Measurements from ENCODE around the gene PIEZO2. TPM values are rescaled to one million over a fixed set of nuclear protein-coding genes. Genes with fewer than 3 reads are reported as not detected.
"Not testable (repeated sequence)": the region's sequence is repeated elsewhere in the genome, so short reads cannot be mapped to it uniquely, and the experiment has no call there.

The PIEZO2 gene
- total RNA-seq, result 1 to 10 TPM; 1.7 to 2.1 TPM
- long read RNA-seq, result 0 reads

DNA sequence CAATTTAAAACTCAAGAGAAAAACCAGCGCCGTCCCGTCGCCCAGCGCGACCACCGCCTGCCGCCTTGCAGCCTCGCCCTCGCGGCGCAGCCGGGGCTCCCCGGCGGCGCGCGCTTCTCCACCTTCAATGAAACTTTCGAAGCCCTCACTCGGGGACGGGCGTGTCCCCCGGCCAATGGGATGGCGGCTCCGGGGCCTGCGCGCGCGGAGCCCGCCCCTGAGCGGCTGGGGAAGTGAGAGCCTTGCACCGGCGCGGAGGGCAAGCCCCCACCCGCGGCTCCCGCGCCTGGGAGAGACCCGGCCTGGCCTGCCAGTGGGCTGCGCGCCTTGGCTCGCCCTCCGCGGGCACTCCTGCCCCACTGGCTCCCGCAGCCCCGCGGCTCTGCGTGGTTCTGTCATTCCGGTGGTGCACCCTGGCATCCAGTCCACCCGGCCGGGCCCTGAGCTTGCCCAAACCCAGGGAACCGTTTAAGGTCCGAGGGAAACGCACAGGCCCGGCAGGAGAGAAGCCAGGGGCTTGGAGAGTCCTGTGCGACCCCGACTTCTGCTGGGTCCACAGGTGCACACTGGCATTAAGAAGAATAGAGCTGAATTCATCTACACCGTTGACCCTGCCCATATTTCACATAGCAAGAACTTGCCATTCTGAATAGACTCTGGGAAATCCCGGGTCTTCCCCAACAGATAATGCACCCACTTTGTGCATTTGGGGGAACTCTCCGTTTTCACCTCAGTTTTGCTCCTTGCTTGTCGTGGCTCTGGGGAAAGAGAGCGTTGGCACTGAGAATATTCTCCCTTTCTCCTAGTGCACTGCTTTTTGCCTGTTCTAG, at the start of gene PIEZO2:
PIEZO2 (minus strand) TSS at position 129 of the 830 bp plus-strand sequence. CDS start 981 bp downstream, outside the sequence.
- ATAC-seq (peak; percentile 81 to 95), DNase-seq (peak; percentile 67)
- intact Hi-C loops (cut with DNase I), result loop anchor here (5.0 to 10.0 kb wide), 4 partner anchors 65 to 587 kb away; no protein-coding TSS in a partner anchor

DNA sequence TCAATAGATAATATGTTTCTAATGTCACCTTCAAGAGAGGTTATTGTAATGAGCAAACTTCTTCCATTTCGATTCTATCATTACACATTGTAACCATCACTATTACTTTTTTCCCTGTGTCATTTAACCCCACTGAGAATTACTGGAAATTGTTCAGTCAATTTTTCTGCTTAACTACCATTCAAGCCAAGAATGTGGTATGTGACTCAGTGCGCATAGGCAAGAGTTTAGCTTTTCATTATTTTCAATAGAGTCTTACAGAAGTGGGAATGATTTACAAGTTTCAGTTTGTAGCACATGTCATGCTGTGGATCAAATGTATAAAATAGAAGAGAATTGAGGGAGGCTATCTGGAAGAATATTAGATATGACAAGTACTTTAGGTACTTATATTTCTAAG, 34.3 kb upstream of the PIEZO2 start:
- intact Hi-C loops (cut with DNase I), result loop anchor here in 1 of 2 donors (10.0 kb wide), 1 partner anchor 201 kb away; no protein-coding TSS in a partner anchor
- DNase-seq (no peak), ATAC-seq (no peak)

DNA sequence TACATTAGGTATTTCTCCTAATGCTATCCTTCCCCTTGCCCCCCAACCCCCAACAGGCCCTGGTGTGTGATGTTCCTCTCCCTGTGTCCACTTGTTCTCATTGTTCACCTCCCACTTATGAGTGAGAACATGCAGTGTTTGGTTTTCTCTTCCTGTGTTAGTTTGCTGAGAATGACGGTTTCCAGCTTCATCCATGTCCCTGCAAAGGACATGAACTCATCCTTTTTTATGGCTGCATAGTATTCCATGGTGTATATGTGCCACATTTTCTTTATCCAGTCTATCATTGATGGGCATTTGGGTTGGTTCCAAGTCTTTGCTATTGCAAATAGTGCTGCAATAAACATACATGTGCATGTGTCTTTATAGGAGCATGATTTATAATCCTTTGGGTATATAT, 32.3 kb upstream of the PIEZO2 start:
- not testable (repeated sequence) for ATAC-seq, DNase-seq
- intact Hi-C loops (cut with DNase I), result loop anchor here in 1 of 2 donors (10.0 kb wide), 1 partner anchor 203 kb away; no protein-coding TSS in a partner anchor

DNA sequence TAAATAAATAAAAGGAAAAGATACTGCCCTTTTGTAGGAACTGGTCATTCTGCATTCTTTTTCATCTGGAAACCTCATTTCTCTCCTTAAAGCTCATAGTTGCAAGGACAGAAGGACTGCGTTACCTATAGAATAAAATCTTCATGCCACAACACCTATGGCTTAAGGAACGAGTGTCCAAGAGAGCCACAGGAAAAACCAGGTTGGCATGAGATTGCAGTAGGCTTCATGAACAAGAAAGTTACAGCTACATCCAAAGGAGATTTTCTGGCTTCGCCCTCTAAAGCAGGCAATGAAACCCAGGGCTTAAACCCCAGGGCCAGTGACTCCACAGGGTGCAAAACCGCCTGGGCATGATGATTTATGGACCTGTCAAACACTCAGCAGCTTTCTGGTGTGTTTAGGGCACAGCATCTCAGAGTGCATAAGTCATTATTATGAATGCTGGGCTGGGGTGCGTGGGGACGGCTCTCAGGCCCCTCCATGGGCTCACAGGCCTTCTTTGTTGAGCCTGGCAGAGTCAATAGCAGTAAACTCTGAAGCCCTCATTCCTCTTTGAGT, 30.7 kb upstream of the PIEZO2 start:
- intact Hi-C loops (cut with DNase I), result loop anchor here in 1 of 2 donors (10.0 kb wide), 1 partner anchor 205 kb away; no protein-coding TSS in a partner anchor
- ATAC-seq (no peak), DNase-seq (no peak)

DNA sequence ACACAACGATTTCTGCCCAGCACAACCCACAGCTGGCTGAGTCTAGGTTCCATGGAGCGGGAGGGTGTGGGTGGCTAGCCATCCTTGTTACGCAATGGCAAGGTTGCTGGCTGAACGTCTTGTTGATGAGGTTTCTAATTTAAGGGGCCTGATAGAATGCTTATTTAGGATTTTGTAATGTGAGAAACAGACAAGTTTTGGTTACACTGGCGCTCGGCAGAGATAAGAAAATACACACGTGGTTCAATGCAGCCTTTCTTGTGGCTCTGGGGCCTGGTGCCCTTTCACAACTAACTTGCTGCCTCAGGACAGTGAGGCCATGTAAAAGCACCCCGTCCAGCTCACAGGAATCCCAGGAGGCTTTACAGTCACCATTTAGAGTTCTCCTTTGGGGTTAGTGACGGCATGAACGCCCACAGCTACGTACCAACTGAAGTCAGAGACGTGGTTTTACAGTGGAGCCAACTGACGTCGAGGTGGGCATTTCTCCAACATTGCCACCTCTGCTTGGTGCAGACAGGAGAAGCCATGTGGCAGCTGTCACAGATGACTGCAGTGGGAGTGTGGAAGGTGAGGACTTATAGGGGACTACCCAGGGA, 29.7 kb upstream of the PIEZO2 start:
- intact Hi-C loops (cut with DNase I), result no loop called here
- peak; percentile 83 to 88 for ATAC-seq
- DNase-seq, result peak; percentile 79

DNA sequence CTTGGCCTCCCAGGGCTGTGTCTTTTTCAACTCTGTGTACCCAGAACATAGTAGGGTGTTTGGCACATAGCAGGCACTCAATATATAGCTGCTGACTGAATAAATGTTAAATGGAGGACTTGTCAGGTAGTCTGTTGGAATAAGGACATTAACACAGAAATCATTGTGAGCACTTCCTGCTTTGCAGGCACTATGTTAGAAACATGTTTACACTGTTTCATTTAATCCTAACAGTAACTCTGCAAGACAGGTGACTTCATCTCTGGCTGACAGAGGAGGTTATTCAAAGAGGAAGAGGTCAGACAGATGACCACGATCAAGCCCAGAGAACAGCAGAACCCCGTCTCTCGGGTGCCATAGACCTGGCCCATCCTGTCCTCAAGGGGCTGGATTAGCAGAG, 28.0 kb upstream of the PIEZO2 start:
- DNase-seq (no peak), ATAC-seq (no peak)
- intact Hi-C loops (cut with DNase I), result no loop called here

DNA sequence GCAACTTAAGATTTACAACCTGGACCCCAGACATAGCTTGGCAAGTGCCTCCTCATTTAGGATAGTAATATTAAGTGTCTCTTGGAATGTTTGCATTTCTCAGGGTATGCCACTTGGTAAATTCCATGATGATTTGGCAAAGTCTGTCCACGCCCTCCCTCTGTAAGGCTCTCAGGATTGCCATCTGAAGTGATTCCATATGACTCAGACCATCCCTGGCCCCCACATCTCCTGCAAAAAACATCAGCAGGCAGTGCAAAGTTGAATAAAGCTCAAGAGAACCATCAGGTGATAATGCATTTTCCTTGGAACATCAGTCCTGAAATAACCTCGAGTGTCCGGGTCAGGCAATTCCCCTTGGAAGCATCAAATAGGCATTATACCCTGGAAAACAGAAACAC, 27.1 kb upstream of the PIEZO2 start:
- ATAC-seq (peak in 1 of 2 donors; percentile 40), DNase-seq (no peak)
- intact Hi-C loops (cut with DNase I), result no loop called here

DNA sequence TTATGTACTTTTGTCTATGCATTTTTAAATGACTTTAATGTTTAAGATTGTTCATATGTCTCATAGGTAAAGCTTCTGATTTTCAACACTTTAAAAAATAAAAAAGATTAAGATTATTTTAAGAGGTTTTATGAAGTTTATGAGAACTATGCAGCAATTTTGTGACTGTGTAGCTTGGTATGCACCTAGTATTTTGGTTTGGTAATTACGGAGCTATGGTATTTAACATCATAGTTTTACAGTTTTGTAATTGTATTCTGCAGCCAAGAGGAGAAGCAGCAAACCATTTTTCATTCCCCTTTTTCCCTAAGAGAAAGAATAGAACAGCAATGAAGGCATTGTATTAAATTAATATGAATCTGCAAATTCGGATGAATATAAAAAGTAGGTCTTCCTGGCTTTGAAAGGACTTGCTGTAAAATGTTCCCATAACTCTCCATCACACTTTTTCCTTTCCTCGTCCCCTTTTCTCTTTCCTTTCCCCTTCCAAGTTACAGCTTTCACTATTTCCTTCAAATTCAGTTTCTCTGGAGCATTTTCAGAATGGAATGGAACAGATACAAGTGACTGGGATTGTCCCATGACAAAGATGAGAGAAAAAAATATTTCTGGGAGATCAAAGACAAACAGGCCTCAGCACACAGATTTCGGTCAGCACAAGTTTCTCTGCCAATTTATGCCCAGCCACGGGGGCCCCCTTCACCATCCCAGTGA, 26.1 kb upstream of the PIEZO2 start:
- DNase-seq (no peak), ATAC-seq (peak in 1 of 2 donors; percentile 54)
- intact Hi-C loops (cut with DNase I), result no loop called here

DNA sequence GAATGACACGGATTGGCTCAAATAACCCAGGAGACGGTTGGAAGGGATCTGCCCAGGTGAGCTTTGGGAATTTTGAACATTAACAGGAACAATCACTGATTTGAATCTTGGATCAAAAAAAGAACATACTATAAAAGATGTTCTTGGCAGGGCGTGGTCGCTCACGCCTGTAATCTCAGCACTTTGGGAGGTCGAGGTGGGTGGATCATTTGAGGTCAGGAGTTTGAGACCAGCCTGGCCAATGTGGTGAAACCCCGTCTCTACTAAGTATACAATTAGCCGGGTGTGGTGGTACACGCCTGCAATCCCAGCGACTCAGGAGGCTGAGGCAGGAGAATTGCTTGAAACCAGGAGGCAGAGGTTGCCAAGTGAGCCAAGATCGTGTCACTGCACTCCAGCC, 24.8 kb upstream of the PIEZO2 start:
- intact Hi-C loops (cut with DNase I); DNase-seq; ATAC-seq: not testable (repeated sequence)

DNA sequence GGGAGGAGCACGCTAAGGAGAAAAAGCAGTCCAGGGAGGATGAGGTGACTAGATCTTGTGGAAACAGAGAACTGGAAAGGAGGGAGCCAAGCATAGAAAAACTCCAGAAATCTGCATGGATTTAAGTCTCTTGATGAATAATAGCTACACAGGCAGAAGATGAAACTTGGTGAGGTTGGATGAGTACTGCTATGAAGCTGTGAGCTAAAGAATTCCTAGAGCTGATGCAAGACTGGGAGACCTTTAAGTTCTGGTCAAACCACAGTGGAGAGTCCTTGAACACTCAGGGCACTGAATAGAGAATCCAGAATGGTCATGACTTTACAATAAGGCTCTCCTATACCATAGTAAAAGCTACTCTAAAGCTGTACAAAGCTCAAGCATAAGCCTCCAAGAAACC, 18.4 kb upstream of the PIEZO2 start:
- intact Hi-C loops (cut with DNase I), result no loop called here
- DNase-seq, result no peak
- ATAC-seq, result no peak

DNA sequence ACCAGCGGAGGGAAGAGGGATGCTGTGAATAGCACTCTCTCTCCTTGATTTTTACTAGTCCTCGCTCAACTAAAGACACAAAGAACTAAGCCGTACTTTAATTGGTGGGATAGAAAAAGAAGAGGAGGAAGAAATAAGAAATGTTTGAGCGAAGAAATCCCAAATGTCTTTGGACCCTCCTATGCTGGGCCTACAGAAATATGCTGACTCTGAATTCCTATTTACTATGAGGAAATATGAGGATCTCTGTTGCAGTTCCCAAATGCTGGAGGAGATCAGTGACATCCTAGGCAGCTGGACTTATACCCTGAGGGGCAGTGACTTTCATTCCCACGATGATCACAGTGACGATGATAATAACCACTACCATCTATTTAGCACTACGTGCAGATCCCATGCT, 16.6 kb upstream of the PIEZO2 start:
- intact Hi-C loops (cut with DNase I), result no loop called here
- DNase-seq (no peak), ATAC-seq (no peak)

DNA sequence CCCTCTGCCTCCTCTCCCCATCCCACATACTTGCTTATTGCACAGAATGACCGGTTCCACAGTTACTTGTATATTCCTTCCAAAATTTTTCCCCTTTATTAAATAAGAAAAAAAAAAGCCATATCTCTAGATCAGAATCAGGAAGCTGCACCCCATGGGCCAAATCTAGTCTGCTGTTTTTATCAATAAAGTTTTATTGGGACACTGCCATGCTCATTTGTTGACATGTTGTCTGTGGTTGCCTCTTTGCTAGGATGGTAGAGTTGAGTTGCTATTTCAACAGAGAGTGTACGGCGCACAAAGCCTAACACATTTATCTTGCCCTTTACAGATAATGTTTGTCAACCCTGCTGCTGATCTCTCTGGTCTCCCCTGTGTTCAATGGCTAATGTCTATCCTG, 15.8 kb upstream of the PIEZO2 start:
- intact Hi-C loops (cut with DNase I), result no loop called here

DNA sequence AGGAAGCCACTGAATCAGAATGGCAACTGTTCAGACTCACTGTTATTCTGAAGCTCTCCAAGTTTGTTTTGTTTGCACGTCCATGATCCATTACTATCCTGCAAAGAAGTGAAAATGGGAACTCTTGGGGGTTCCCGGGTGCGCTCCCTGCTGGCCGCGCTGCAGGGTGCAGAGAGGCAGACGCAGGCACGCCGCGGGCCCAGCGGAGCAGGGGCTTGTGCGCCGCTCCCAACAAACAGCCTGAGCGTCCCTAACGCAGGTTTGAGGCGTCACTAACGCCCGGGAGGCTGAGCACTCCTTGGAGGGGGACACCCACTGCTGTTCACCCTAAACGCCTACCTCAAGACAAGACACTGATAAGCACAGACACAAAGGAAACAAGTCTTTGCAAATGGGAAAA, 14.3 kb upstream of the PIEZO2 start:
- ATAC-seq, result peak; percentile 34 to 51
- no peak for DNase-seq

More for the DNA sequence above, 15.8 kb upstream of the PIEZO2 start:
- ATAC-seq, result no peak
- DNase-seq, result no peak

DNA sequence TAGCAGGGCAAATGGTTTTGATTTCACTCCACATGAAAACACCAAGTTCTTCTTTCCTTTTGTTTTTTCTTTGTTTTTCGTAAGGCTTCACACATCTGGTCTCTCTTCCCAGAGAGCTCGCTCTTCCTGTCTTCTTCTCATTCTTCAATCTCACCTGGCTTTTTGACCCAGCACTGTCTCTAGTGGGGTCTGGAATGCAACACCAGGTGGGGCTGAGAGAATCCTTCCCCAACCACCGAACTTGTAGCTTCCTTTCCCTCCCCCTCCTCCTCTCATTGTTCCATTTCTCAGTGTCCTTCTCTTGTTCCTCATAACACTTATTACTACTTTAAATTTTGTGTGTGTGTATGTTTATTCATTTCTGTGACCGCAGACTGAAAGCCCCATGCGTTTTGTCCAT, 13.5 kb upstream of the PIEZO2 start:
- ATAC-seq (no peak), DNase-seq (no peak)
- intact Hi-C loops (cut with DNase I), result no loop called here

More for the DNA sequence above, 14.3 kb upstream of the PIEZO2 start:
- intact Hi-C loops (cut with DNase I), result no loop called here

DNA sequence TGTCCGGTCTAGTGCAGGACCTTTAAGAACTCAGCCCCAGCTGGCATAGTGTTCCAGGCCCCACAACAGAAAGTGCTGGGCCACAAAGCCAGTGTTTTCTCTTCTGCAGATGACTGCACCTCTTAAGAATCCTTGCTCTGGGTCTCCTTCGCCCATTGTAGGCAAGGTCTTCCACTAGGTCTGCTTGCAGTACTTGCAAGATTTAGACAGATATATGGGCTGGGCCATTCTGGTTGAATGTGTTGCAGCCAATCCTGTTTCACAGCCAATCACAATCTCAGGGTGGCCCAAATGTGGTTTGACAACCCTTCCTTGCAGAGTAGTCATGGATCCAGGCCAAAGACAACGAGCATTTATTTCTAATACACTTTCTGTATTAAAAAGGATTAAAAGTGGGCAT, 13.1 kb upstream of the PIEZO2 start:
- intact Hi-C loops (cut with DNase I), result no loop called here
- DNase-seq, result no peak
- no peak for ATAC-seq

DNA sequence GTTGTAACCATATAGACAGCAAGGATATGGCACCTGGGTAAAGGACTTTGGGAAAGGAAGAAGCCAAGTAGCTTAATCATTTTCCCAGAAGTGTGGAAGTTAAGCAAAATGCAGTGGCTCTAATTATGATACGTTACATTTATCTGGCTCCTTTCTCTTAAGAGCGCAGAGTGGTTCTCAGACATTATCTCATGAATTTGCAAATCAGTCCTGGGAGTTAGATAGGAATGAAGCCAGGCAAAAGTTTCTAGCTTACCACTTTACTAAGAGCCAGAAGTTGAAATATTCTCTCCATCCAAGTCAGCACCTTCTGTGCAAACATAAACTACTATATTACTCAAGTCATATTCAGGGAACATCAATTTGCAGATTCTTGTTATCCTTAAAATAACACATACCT, 10.9 kb upstream of the PIEZO2 start:
- intact Hi-C loops (cut with DNase I), result no loop called here
- DNase-seq (no peak), ATAC-seq (peak; percentile 34 to 83)

DNA sequence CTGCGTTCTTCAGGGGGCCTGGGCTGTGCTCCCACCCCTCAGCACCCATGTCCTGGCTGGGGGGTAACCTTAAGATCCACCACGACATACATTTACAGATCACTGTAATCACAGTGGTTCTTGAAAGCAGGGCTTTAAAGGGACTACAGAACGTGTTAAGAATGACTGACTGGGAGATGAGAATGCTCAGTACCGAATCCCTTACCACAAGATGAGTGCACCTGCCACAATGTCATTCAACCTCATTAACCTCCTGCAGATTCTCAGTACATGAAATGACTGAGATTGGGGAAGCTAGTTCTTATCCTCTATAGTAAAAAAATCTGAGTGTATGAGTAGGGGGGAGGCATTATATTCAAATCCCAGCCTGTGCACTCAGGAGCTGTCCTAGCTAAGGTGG, 10.5 kb upstream of the PIEZO2 start:
- intact Hi-C loops (cut with DNase I), result loop anchor here in 1 of 2 donors (10.0 kb wide), 2 partner anchors 305 to 595 kb away; no protein-coding TSS in a partner anchor
- ATAC-seq (no peak), DNase-seq (no peak)

DNA sequence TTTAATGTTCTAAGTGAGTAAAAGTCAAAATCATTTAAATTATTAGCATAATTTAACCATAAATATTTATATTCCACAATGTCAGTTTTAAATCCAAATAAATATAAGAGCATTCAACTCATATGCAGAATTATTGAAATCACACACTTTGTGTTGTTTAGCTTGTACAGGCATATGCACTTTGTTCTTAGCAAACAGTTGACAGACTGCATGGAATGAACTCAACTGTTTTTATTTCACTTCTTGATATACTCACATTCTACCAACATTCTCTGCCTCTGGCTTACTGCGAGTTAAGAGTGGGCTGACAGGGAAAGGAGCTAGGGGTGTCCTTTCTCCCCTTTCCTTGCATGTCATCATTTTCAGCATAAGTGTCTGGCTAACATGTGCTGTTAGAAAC, 7.6 kb upstream of the PIEZO2 start:
- no peak for DNase-seq
- intact Hi-C loops (cut with DNase I), result loop anchor here in 1 of 2 donors (10.0 kb wide), 2 partner anchors 302 to 592 kb away; no protein-coding TSS in a partner anchor
- no peak for ATAC-seq
